NCI-H1417 (cell line): ENCODE measurements around the gene ZDHHC17.
A peak's percentile ranks its signal among the peaks of the same experiment; 100 is the strongest.

Source experiments
- DNase-seq, 3 experiments: peaks; one replicate each; lab custom pipeline; 2025; lab: John Stamatoyannopoulos, UW

ZDHHC17 gene

DNA sequence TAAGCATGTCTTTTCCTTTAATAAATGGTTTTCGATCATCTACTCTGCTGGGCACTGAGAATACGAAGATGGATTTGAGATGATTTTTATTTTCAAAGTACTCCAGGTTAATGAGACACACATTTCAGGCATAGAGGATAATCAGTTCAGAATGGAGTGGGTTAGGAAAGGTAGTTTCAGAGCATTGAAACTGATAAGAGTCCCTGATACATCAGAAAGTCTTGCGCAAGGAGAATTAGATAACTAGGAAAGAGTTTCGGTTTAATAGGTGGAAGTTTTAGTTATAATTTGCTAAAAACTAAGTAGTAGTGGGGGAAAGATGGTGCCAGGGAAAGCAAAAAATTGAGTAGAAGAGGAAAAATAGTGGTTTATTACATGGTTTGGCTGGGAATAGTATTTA is 50.1 kb downstream of the ZDHHC17 start:
- DNase-seq = no peak

GRCh38 chr12:76820888-76821482 is 57.1 kb downstream of the ZDHHC17 start:
- DNase-seq = peak; percentile 8 to 64 (median 24)

- no peak for DNase-seq
Measured at GRCh38 chr12:76830436-76830835, 66.5 kb downstream of the ZDHHC17 start.

- DNase-seq = no peak
Measured at GRCh38 chr12:76836633-76837032, 72.7 kb downstream of the ZDHHC17 start.

GRCh38 chr12:76847260-76847659 is 83.3 kb downstream of the ZDHHC17 start:
- no peak for DNase-seq

GRCh38 chr12:76848132-76848531 is 84.2 kb downstream of the ZDHHC17 start:
- DNase-seq = no peak

DNA sequence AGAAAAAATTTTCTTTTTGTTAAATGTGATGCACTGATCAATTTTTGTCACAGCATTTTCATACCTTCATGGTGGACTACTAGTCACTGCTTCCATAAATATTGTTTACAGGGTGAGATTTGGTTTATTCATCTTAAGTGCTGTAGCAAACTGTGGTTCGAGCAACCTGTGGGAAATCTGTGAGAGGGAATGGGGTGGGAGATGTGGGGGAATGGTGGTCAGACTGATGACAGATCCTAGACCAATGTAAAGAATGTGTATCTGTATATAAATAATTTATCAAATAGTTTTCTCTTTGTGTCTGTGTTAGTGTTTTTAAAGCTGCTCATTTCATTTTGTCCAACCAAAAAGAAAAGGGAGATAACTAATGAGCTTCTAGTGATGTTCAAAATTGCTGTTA is 88.2 kb downstream of the ZDHHC17 start:
- DNase-seq = no peak

GRCh38 chr12:76855271-76855670 is 91.4 kb downstream of the ZDHHC17 start:
- no peak for DNase-seq

GRCh38 chr12:76856018-76856644 is 92.2 kb downstream of the ZDHHC17 start:
- no peak for DNase-seq

DNA sequence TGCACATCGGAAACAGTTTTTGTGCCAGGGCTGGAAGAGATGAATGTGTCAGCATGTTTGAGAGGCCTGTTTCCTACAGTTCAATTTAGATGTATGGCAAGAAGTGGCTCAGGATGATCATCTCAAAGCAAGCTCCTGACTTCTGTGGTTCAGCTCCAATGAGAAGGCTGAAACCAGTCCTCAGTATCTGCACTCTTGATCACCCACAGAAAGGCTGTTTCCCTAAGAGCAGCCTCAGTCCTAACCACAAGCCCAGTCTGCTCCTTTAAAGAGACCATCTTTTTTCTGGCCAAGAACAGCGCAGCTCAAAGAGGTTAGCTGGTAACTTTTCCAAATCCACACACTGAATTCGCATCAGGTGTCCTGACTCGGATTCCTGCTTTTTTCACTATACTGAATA is 95.7 kb downstream of the ZDHHC17 start:
- DNase-seq = no peak

- DNase-seq = no peak
Measured at GRCh38 chr12:76860256-76860655, 96.3 kb downstream of the ZDHHC17 start.

DNA sequence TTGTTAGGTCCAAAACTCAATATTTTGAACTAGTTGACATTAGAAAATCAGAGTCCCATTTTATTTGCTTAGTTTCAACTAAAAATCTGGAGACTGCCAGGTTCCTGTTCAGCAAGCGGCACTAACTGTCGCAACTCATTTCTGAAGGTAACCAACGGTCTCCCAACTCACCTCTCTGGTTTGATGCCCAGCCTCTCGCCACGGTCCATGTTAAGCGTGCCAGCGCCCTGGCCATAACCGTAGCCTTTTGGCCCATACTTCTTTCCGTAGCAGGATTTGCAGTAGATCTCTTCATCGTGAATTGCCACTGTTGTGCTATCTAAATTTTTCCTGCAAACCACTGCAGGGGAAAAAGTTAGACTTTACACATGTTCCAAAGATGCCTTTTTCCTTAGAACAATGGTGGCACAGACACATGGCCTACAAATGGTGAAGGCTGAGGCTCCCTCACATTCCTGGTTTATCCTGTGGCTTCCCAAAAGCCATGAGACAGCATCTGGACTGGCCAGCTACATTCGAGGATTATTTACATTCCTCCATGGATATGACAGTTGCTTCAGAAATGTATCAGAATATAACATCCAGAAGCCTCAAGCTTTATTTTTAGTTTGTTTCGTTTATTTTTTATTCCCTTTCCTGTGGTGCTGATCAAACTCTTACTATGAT is 99.2 kb downstream of the ZDHHC17 start:
- no peak for DNase-seq

DNA sequence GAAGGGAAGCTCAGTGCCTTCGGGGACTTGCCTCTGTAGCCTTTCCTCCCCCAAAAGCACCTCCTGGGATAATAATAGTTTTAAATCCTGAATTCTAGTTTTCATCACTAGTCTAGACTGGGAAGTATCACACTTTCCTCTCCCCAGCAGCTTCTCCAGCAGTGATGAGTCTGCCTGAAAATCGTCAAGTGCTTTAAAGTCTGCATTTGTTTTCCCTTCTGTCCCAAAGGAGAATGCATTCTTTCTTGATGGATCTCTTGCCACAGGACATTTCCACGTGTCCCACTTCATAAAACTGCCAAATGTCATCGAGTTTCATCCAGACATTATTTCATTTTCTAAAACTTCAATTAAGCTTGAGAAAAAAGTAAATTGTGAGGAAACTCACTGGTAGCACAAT is 99.9 kb downstream of the ZDHHC17 start:
- no peak for DNase-seq

- DNase-seq = no peak
Measured at GRCh38 chr12:76864791-76865400, 101.0 kb downstream of the ZDHHC17 start.

DNA sequence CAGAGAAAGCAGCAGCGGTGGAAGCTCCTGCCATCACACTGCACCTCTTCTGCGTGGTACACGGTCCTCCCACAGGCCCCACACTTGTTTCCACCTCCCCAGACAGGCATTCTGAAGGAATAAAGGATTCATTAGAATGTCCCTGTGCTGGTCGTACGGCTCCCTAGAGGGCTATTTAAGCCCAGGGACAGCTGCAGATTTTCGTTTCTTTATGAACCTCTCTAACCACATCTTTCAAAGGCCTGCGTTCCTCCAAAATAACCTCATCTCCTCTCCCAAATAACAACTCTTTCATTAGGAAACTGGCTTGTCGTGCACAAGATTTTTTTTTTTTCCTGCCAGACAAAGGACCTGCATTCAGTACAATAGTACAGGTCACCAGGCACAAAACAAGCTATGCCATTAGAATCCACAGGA is 102.2 kb downstream of the ZDHHC17 start:
- DNase-seq = peak in 2 of 3 experiments; percentile 18 to 77

DNA sequence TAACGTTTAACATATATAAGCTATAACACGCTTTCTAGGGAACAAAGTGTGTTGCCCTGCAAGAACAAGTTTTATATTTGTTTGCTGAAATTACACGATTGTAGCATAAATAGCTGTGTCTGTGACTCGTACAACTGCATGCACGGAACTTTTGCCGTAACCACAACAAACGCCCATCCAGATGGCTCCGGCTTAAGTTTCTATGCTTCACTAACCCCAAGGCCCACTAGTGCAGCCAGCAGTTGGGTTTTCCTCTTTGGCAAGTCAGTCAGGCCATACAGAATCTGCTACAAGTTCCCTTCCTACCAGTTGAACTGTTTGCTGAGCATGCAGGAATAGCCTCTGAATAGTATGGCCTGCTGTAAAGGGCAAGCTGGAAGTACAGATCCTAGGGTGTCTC is 102.8 kb downstream of the ZDHHC17 start:
- DNase-seq = peak in 1 of 3 experiments; percentile 41

- DNase-seq = no peak
Measured at GRCh38 chr12:76871082-76871481, 107.2 kb downstream of the ZDHHC17 start.

GRCh38 chr12:76871742-76872141 is 107.8 kb downstream of the ZDHHC17 start:
- no peak for DNase-seq

- no peak for DNase-seq
Measured at GRCh38 chr12:76872415-76872814, 108.5 kb downstream of the ZDHHC17 start.

- DNase-seq = no peak
Measured at GRCh38 chr12:76874027-76874426, 110.1 kb downstream of the ZDHHC17 start.

GRCh38 chr12:76874491-76875190 is 110.7 kb downstream of the ZDHHC17 start:
- no peak for DNase-seq

DNA sequence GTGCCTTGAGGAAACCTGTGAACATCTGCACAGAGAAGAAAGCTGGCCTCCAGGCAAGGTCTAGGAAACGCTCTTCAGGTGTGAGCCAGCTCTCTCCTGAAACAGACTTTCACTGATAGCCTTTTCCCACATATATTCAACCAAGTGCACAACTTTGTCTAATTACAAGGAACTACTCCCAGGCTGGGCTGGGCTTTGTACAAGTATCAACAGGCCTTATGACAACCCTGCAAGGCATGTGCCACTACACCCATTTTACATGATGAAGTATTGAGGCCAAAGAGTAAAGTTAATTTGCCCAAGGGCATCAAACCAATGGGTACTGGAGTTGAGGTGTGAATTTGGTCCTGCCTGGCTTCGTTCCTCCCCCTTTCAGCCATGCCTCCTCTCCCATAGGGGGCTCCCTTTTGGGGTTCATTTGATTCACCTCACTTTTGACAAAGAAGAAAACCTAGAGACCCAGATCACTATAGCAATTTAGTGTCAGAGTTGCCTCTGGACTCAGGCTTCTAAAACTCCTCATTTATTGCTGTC is 112.8 kb downstream of the ZDHHC17 start:
- DNase-seq = no peak
